Right lobe of liver (tissue), 4 donors: ENCODE data around the gene IMMT.

Experiments
- CTCF ChIP-seq, 4 donors: fragments of 200-600 bp in 3 of 4; fragments of 450-650 bp in 1 of 4; IDR thresholded peaks; one replicate each; pipeline versions ENCODE4 v1.5.1 to v1.8.0; 2016 to 2022; ENCODE audit warnings: antibody characterized with exemption in 4 of 4, mild to moderate bottlenecking in 2 of 4
- POLR2A ChIP-seq: fragments of 450-650 bp; IDR thresholded peaks from one replicate; pipeline ENCODE4 v1.6.1; 2017; ENCODE audit warnings: antibody characterized with exemption, mild to moderate bottlenecking
- donor health status: DM: no; HTN: no; CAD: no.
- donor health status: DM: no; HTN: no; CAD: no.
- donor health status: DM: no; HTN: yes; CAD: no.

GRCh38 chr2:86170449-86170848, 24.8 kb downstream of the IMMT start:
- no peak for TF ChIP-seq POLR2A
- no peak for TF ChIP-seq CTCF (IDR thresholded peaks at IDR 0.05)
